Measurements from ENCODE around the gene EDIL3. TPM values are rescaled to one million over a fixed set of nuclear protein-coding genes. Genes with fewer than 3 reads are reported as not detected.
"Not testable (repeated sequence)": the region's sequence is repeated elsewhere in the genome, so short reads cannot be mapped to it uniquely, and the experiment has no call there.

EDIL3 gene
- total RNA-seq, 3 donors from 2014 or later: 4.3 to 7.2 (median 4.6) TPM

- Histone ChIP-seq H3K4me3 (no peak overlapping the region), H3K36me3 (no peaks in the 10 kb centered on the region), H3K4me1 (no peaks in the 10 kb centered on the region), H3K27me3 (no peaks in the 10 kb centered on the region), H3K9me3 (no peaks in the 10 kb centered on the region), H3K27ac (no peak overlapping the region)
- no peak for DNase-seq (ENCODE audit: low spot score in 2 of 2)
- intact Hi-C loops (cut with DNase I; ENCODE audit: low total_unique reads): no loop called here
- no peak for TF ChIP-seq POLR2A (IDR thresholded peaks at IDR 0.05)
- no peak for TF ChIP-seq POLR2AphosphoS5 (IDR thresholded peaks at IDR 0.05)
- TF ChIP-seq CTCF (IDR thresholded peaks at IDR 0.05): no peak
Measured at GRCh38 chr5:84181093-84181492, 203.6 kb downstream of the EDIL3 start.

GRCh38 chr5:84168841-84169240, 215.8 kb downstream of the EDIL3 start:
- no peak for DNase-seq (ENCODE audit: low spot score in 2 of 2)
- Histone ChIP-seq H3K9me3 (no peaks in the 10 kb centered on the region), H3K27ac (no peak overlapping the region), H3K27me3 (no peaks in the 10 kb centered on the region), H3K4me1 (no peaks in the 10 kb centered on the region), H3K36me3 (no peaks in the 10 kb centered on the region), H3K4me3 (no peak overlapping the region)
- intact Hi-C loops (cut with DNase I; ENCODE audit: low total_unique reads): no loop called here
- TF ChIP-seq POLR2A (IDR thresholded peaks at IDR 0.05) (no peak), POLR2AphosphoS5 (IDR thresholded peaks at IDR 0.05) (no peak), CTCF (IDR thresholded peaks at IDR 0.05) (no peak)

GRCh38 chr5:84163671-84164070, 221.0 kb downstream of the EDIL3 start:
- Histone ChIP-seq H3K4me3 (no peak overlapping the region), H3K36me3 (no peaks in the 10 kb centered on the region), H3K27me3 (no peaks in the 10 kb centered on the region), H3K27ac (no peak overlapping the region), H3K9me3 (no peaks in the 10 kb centered on the region), H3K4me1 (no peaks in the 10 kb centered on the region)
- intact Hi-C loops (cut with DNase I; ENCODE audit: low total_unique reads): no loop called here
- no peak for TF ChIP-seq POLR2AphosphoS5 (IDR thresholded peaks at IDR 0.05)
- no peak for TF ChIP-seq POLR2A (IDR thresholded peaks at IDR 0.05)
- TF ChIP-seq CTCF (IDR thresholded peaks at IDR 0.05): no peak
- DNase-seq (ENCODE audit: low spot score in 2 of 2): no peak

GRCh38 chr5:84162695-84163094, 222.0 kb downstream of the EDIL3 start:
- TF ChIP-seq CTCF (IDR thresholded peaks at IDR 0.05): no peak
- TF ChIP-seq POLR2AphosphoS5 (IDR thresholded peaks at IDR 0.05): no peak
- TF ChIP-seq POLR2A (IDR thresholded peaks at IDR 0.05): no peak
- Histone ChIP-seq H3K9me3 (no peaks in the 10 kb centered on the region), H3K4me3 (no peak overlapping the region), H3K27me3 (no peaks in the 10 kb centered on the region), H3K4me1 (no peaks in the 10 kb centered on the region), H3K27ac (no peak overlapping the region), H3K36me3 (no peaks in the 10 kb centered on the region)
- DNase-seq (ENCODE audit: low spot score in 2 of 2): no peak
- intact Hi-C loops (cut with DNase I; ENCODE audit: low total_unique reads): no loop called here

GRCh38 chr5:84160650-84161049, 224.0 kb downstream of the EDIL3 start:
- intact Hi-C loops (cut with DNase I; ENCODE audit: low total_unique reads); H3K27ac ChIP-seq; DNase-seq (ENCODE audit: low spot score in 2 of 2); H3K27me3 ChIP-seq; H3K9me3 ChIP-seq; H3K4me3 ChIP-seq; H3K36me3 ChIP-seq; H3K4me1 ChIP-seq: not testable (repeated sequence)

- TF ChIP-seq POLR2A (IDR thresholded peaks at IDR 0.05): no peak
- TF ChIP-seq POLR2AphosphoS5 (IDR thresholded peaks at IDR 0.05): no peak
- no peak for TF ChIP-seq CTCF (IDR thresholded peaks at IDR 0.05)
- no peak for DNase-seq (ENCODE audit: low spot score in 2 of 2)
- H3K4me1 ChIP-seq: no peaks in the 10 kb centered on the region
- no peak overlapping the region for H3K4me3 ChIP-seq
- H3K27me3 ChIP-seq: no peaks in the 10 kb centered on the region
- intact Hi-C loops (cut with DNase I; ENCODE audit: low total_unique reads): no loop called here
- H3K9me3 ChIP-seq: no peaks in the 10 kb centered on the region
- no peak overlapping the region for H3K27ac ChIP-seq
- H3K36me3 ChIP-seq: no peaks in the 10 kb centered on the region
Measured at GRCh38 chr5:84149094-84149493, 235.6 kb downstream of the EDIL3 start.

Measured in breast epithelium (tissue), 4 donors.